ENCODE data around the gene CSK.

Gene CSK

GRCh38 chr15:74831813-74832495, 50.1 kb downstream of the CSK start:
- TF ChIP-seq NFIC (IDR thresholded peaks at IDR 0.05) = peak; percentile 53
- no peak for TF ChIP-seq ZBTB7A (IDR thresholded peaks at IDR 0.05; ENCODE audit: low read depth)

- TF ChIP-seq NFIC (IDR thresholded peaks at IDR 0.05) = no peak
- TF ChIP-seq RAD21 (IDR thresholded peaks at IDR 0.05; ENCODE audit: low read depth) = no peak
- TF ChIP-seq MAX (IDR thresholded peaks at IDR 0.05) = no peak
- TF ChIP-seq CEBPB (IDR thresholded peaks at IDR 0.05) = no peak
- no peak for TF ChIP-seq REST (IDR thresholded peaks at IDR 0.05; ENCODE audit: low read depth)
- no peak for TF ChIP-seq TAF1 (IDR thresholded peaks at IDR 0.05; ENCODE audit: low read depth)
- TF ChIP-seq CREB1 (IDR thresholded peaks at IDR 0.05; ENCODE audit: low read depth) = no peak
- no peak for TF ChIP-seq USF1 (IDR thresholded peaks at IDR 0.05)
- no peak for TF ChIP-seq EP300 (IDR thresholded peaks at IDR 0.05; ENCODE audit: borderline replicate concordance)
- TF ChIP-seq TCF12 (IDR thresholded peaks at IDR 0.05; ENCODE audit: low read depth) = no peak
- no peak for TF ChIP-seq EGR1 (IDR thresholded peaks at IDR 0.05)
- no peak for TF ChIP-seq TEAD4 (IDR thresholded peaks at IDR 0.05)
- no peak for TF ChIP-seq ZBTB7A (IDR thresholded peaks at IDR 0.05; ENCODE audit: low read depth)
- TF ChIP-seq YY1 (IDR thresholded peaks at IDR 0.05; ENCODE audit: low read depth) = no peak
- no peak for TF ChIP-seq FOXM1 (IDR thresholded peaks at IDR 0.05; ENCODE audit: borderline replicate concordance, low read depth)
These were observed 50.9 kb downstream of the CSK start for GRCh38 chr15:74832826-74833225.

- TF ChIP-seq EGR1 (IDR thresholded peaks at IDR 0.05) (no peak), NFIC (IDR thresholded peaks at IDR 0.05) (no peak), RAD21 (IDR thresholded peaks at IDR 0.05; ENCODE audit: low read depth) (no peak)
These were observed 51.7 kb downstream of the CSK start for GRCh38 chr15:74833376-74834107.

- TF ChIP-seq CEBPB (IDR thresholded peaks at IDR 0.05) (no peak), RAD21 (IDR thresholded peaks at IDR 0.05; ENCODE audit: low read depth) (peak; percentile 73)
These were observed 53.5 kb downstream of the CSK start for GRCh38 chr15:74835312-74835823.

GRCh38 chr15:74836846-74837245, 55.0 kb downstream of the CSK start:
- TF ChIP-seq REST (IDR thresholded peaks at IDR 0.05; ENCODE audit: low read depth) (no peak), FOXM1 (IDR thresholded peaks at IDR 0.05; ENCODE audit: borderline replicate concordance, low read depth) (no peak), EGR1 (IDR thresholded peaks at IDR 0.05) (no peak)

GRCh38 chr15:74837482-74838136, 55.7 kb downstream of the CSK start:
- TF ChIP-seq CEBPB (IDR thresholded peaks at IDR 0.05) = no peak
- no peak for TF ChIP-seq TAF1 (IDR thresholded peaks at IDR 0.05; ENCODE audit: low read depth)
- TF ChIP-seq RAD21 (IDR thresholded peaks at IDR 0.05; ENCODE audit: low read depth) = no peak

- TF ChIP-seq CEBPB (IDR thresholded peaks at IDR 0.05) (no peak), NFIC (IDR thresholded peaks at IDR 0.05) (no peak), FOXM1 (IDR thresholded peaks at IDR 0.05; ENCODE audit: borderline replicate concordance, low read depth) (no peak), CREB1 (IDR thresholded peaks at IDR 0.05; ENCODE audit: low read depth) (no peak), MAX (IDR thresholded peaks at IDR 0.05) (no peak), RAD21 (IDR thresholded peaks at IDR 0.05; ENCODE audit: low read depth) (no peak), YY1 (IDR thresholded peaks at IDR 0.05; ENCODE audit: low read depth) (no peak), TEAD4 (IDR thresholded peaks at IDR 0.05) (no peak), TCF12 (IDR thresholded peaks at IDR 0.05; ENCODE audit: low read depth) (no peak), USF1 (IDR thresholded peaks at IDR 0.05) (no peak), EP300 (IDR thresholded peaks at IDR 0.05; ENCODE audit: borderline replicate concordance) (no peak), ZBTB7A (IDR thresholded peaks at IDR 0.05; ENCODE audit: low read depth) (no peak), EGR1 (IDR thresholded peaks at IDR 0.05) (no peak), TAF1 (IDR thresholded peaks at IDR 0.05; ENCODE audit: low read depth) (no peak), REST (IDR thresholded peaks at IDR 0.05; ENCODE audit: low read depth) (no peak)
These were observed 56.2 kb downstream of the CSK start for GRCh38 chr15:74838137-74838516.
